IMR-90 (cell line): Measurements from ENCODE around the gene BAIAP2. TPM values are rescaled to one million over a fixed set of nuclear protein-coding genes. Genes with fewer than 3 reads are reported as not detected.

Experiments used
- ATAC-seq: fragments of 200-7000 bp; cut with Tn5 transposase; 2 replicates; pipeline ENCODE4 v1.9.1; 2020; ENCODE audit warnings: low read depth, mild to moderate bottlenecking, moderate library complexity
- BruUV-seq: library from RNA; stranded (reverse); fragments of 400-500 nt; replicated peaks from 2 replicates; lab custom pipeline; 2021; lab: Mats Ljungman, UMichigan
- CTCF ChIA-PET: fragments of 300-600 bp; formaldehyde crosslinking; extraction: SDS; loops from one replicate; lab custom pipeline; 2021; ENCODE audit warnings: antibody characterized with exemption; lab: Yijun Ruan, JAX
- POLR2A ChIA-PET: fragments of 300-600 bp; sonication (Branson Sonifier 250); formaldehyde crosslinking; loops from one replicate; lab custom pipeline; 2022; ENCODE audit warnings: antibody characterized with exemption; ENCODE audit not compliant: unreplicated experiment; lab: Charles Lee
- DNase-seq: peaks from one replicate; pipeline ENCODE4 v3.0.0; 2013
- H2AFZ ChIP-seq: replicated peaks from 2 replicates; pipeline ENCODE3; 2013; ENCODE audit warnings: low read length, mild to moderate bottlenecking; ENCODE audit not compliant: poor library complexity
- H2AK5ac ChIP-seq: 2 replicates; pipeline ENCODE4 v1.6.1; 2013; ENCODE audit warnings: low read depth, low read length, inconsistent platforms
- H2AK9ac ChIP-seq: replicated peaks from 2 replicates; pipeline ENCODE3; 2013; ENCODE audit warnings: mild to moderate bottlenecking, low read depth, low read length, moderate library complexity; ENCODE audit not compliant: poor library complexity
- H2BK120ac ChIP-seq: 2 replicates; pipeline ENCODE4 v1.6.1; 2013; ENCODE audit warnings: low read depth, low read length, inconsistent platforms
- H2BK15ac ChIP-seq: 3 replicates; pipeline ENCODE4 v1.6.1; 2013; ENCODE audit warnings: low read depth, low read length, inconsistent platforms
- H2BK20ac ChIP-seq: 2 replicates; pipeline ENCODE4 v1.6.1; 2013; ENCODE audit warnings: low read depth, mild to moderate bottlenecking, inconsistent platforms, low read length, moderate library complexity
- H2BK5ac ChIP-seq: 2 replicates; pipeline ENCODE4 v1.6.1; 2013; ENCODE audit warnings: mild to moderate bottlenecking, low read depth, low read length, inconsistent platforms; ENCODE audit not compliant: poor library complexity, severe bottlenecking
- H3K14ac ChIP-seq: replicated peaks from 2 replicates; pipeline ENCODE4 v1.6.1; 2013; ENCODE audit warnings: low read depth, low read length, inconsistent platforms
- H3K18ac ChIP-seq: 2 replicates; pipeline ENCODE4 v1.6.1; 2013; ENCODE audit warnings: low read depth, low read length, control low read depth
- H3K23ac ChIP-seq: 2 replicates; pipeline ENCODE4 v1.6.1; 2013; ENCODE audit warnings: low read depth, low read length, inconsistent platforms
- H3K27ac ChIP-seq: 2 replicates; pipeline ENCODE4 v1.5.1; 2013; ENCODE audit warnings: mild to moderate bottlenecking, control low read depth, low read length; ENCODE audit not compliant: insufficient read depth
- H3K27me3 ChIP-seq: 2 replicates; pipeline ENCODE4 v1.6.1; 2013; ENCODE audit warnings: low read length; ENCODE audit not compliant: control insufficient read depth, insufficient read depth
- H3K36me3 ChIP-seq: 2 replicates; pipeline ENCODE4 v1.6.1; 2013; ENCODE audit warnings: low read length, mixed read lengths; ENCODE audit not compliant: control insufficient read depth, insufficient read depth
- H3K4ac ChIP-seq: 2 replicates; pipeline ENCODE4 v1.6.1; 2013; ENCODE audit warnings: low read depth, low read length, inconsistent platforms
- H3K4me1 ChIP-seq: 2 replicates; pipeline ENCODE4 v1.6.1; 2013; ENCODE audit warnings: low read length, mixed read lengths; ENCODE audit not compliant: control insufficient read depth, insufficient read depth
- H3K4me2 ChIP-seq: 2 replicates; pipeline ENCODE4 v1.6.1; 2013; ENCODE audit warnings: low read depth, mild to moderate bottlenecking, control low read depth, low read length, moderate library complexity
- H3K4me3 ChIP-seq: 2 replicates; pipeline ENCODE4 v1.5.1; 2013; ENCODE audit warnings: low read depth, mild to moderate bottlenecking, control low read depth, low read length, moderate library complexity; ENCODE audit not compliant: insufficient read depth
- H3K56ac ChIP-seq: 2 replicates; pipeline ENCODE4 v1.6.1; 2013; ENCODE audit warnings: low read length, inconsistent platforms; ENCODE audit not compliant: insufficient read depth; ENCODE audit errors: extremely low read depth
- H3K79me1 ChIP-seq, 2 experiments: 2 replicates each; pipeline ENCODE4 v1.6.1; 2013; ENCODE audit warnings: low read length in 2 of 2, inconsistent platforms in 1 of 2, low read depth in 1 of 2
- H3K9ac ChIP-seq: 2 replicates; pipeline ENCODE4 v1.6.1; 2013; ENCODE audit warnings: low read depth, low read length, control low read depth
- H3K9me1 ChIP-seq: 2 replicates; pipeline ENCODE4 v1.6.1; 2013; ENCODE audit warnings: low read length, inconsistent platforms; ENCODE audit not compliant: insufficient read depth
- H3K9me3 ChIP-seq: 2 replicates; pipeline ENCODE4 v1.6.1; 2013; ENCODE audit warnings: low read length; ENCODE audit not compliant: control insufficient read depth, insufficient read depth
- H4K20me1 ChIP-seq: 2 replicates; pipeline ENCODE4 v1.6.1; 2013; ENCODE audit warnings: low read length, inconsistent platforms; ENCODE audit not compliant: insufficient read depth
- H4K5ac ChIP-seq: 2 replicates; pipeline ENCODE4 v1.6.1; 2013; ENCODE audit warnings: mild to moderate bottlenecking, low read depth, low read length, control low read depth
- H4K8ac ChIP-seq, 2 experiments: 2 replicates each; pipeline ENCODE4 v1.6.1; 2013; ENCODE audit warnings: low read depth in 2 of 2, low read length in 2 of 2, control low read depth in 1 of 2, inconsistent platforms in 1 of 2
- H4K91ac ChIP-seq: 2 replicates; pipeline ENCODE4 v1.6.1; 2013; ENCODE audit warnings: low read depth, low read length, inconsistent platforms; ENCODE audit not compliant: insufficient read depth
- CEBPB ChIP-seq: IDR thresholded peaks from 2 replicates; pipeline ENCODE4 v1.6.1; 2012; ENCODE audit warnings: low read depth, low read length, improper control_type of control experiment
- CTCF ChIP-seq: conservative IDR thresholded peaks from 2 replicates; pipeline ENCODE4 v1.5.1; 2012; ENCODE audit warnings: mild to moderate bottlenecking, low read depth, low read length, improper control_type of control experiment
- FOS ChIP-seq: fragments of 150-350 bp; IDR thresholded peaks from 2 replicates; pipeline ENCODE4 v1.6.1; 2016; ENCODE audit warnings: low read depth, low read length
- MAFK ChIP-seq: IDR thresholded peaks from 2 replicates; pipeline ENCODE4 v1.6.1; 2012; ENCODE audit warnings: low read depth, low read length, improper control_type of control experiment
- MAZ ChIP-seq: IDR thresholded peaks from 2 replicates; pipeline ENCODE4 v1.6.1; 2012; ENCODE audit warnings: low read depth, mild to moderate bottlenecking, low read length, improper control_type of control experiment, moderate library complexity, borderline replicate concordance
- MXI1 ChIP-seq: IDR thresholded peaks from 2 replicates; pipeline ENCODE4 v1.6.1; 2012; ENCODE audit warnings: low read depth, mild to moderate bottlenecking, low read length, moderate library complexity, borderline replicate concordance
- NFE2L2 ChIP-seq: fragments of 150-350 bp; IDR thresholded peaks from 2 replicates; pipeline ENCODE4 v1.6.1; 2016; ENCODE audit warnings: low read depth, mild to moderate bottlenecking, low read length
- POLR2A ChIP-seq: IDR thresholded peaks from 2 replicates; pipeline ENCODE4 v1.6.1; 2012; ENCODE audit warnings: mild to moderate bottlenecking, low read depth, low read length
- RAD21 ChIP-seq: IDR thresholded peaks from 2 replicates; pipeline ENCODE4 v1.6.1; 2012; ENCODE audit warnings: low read length, improper control_type of control experiment
- RCOR1 ChIP-seq: IDR thresholded peaks from 2 replicates; pipeline ENCODE4 v1.6.1; 2012; ENCODE audit warnings: mild to moderate bottlenecking, low read length, improper control_type of control experiment; ENCODE audit not compliant: insufficient replicate concordance
- RFX5 ChIP-seq: IDR thresholded peaks from 2 replicates; pipeline ENCODE4 v1.8.0; 2012; ENCODE audit warnings: low read depth, mild to moderate bottlenecking, low read length, moderate library complexity
- SMC3 ChIP-seq: fragments of 150-350 bp; IDR thresholded peaks from 2 replicates; pipeline ENCODE4 v1.6.1; 2016; ENCODE audit warnings: low read depth, mild to moderate bottlenecking, antibody characterized with exemption, low read length, moderate library complexity
- WGBS, 2 experiments: methylation state at CpG; one replicate each; pipeline versions ENCODE4 v1.1.5 to v1.1.7; 2013; ENCODE audit warnings: missing lambda C conversion rate in 2 of 2; ENCODE audit not compliant: insufficient read length in 1 of 2; ENCODE audit errors: extremely low coverage in 2 of 2; 5-methylcytosine and 5-hydroxymethylcytosine counted together
- dilution Hi-C: fragments of 300-500 bp; cut with HindIII; formaldehyde crosslinking; loops from one replicate; pipeline ENCODE4 v1.14.3; 2018; ENCODE audit warnings: low sequenced_read_pairs; ENCODE audit not compliant: unreplicated experiment
- in situ Hi-C: fragments of 300-500 bp; cut with MboI; formaldehyde crosslinking; loops from 3 replicates; pipeline ENCODE4 v1.14.3; 2019; ENCODE audit warnings: low sequenced_read_pairs, inconsistent platforms, mixed read lengths
- intact Hi-C: fragments of 100-400 bp; cut with micrococcal nuclease; formaldehyde crosslinking; loops from 2 replicates; pipeline ENCODE4 v1.10.0; 2022
- polyA plus RNA-seq, 3 experiments: library from polyadenylated mRNA; depleted of rRNA; stranded (reverse); fragments of >200 nt; gene quantifications; 2 replicates each; pipeline ENCODE4 v1.2.3, GENCODE V29; 2012; ENCODE audit warnings: low replicate concordance in 1 of 3
- total RNA-seq: library from RNA; depleted of rRNA; stranded (reverse); fragments of >200 nt; gene quantifications from 2 replicates; pipeline ENCODE4 v1.2.3, GENCODE V29; 2012
- TF ChIP-seq, protein P1 (sequence below): fragments of 150-350 bp; IDR thresholded peaks from 2 replicates; pipeline ENCODE4 v1.6.1; 2017; ENCODE audit warnings: mild to moderate bottlenecking, antibody characterized with exemption, low read length, low read depth
- TF ChIP-seq, protein P2 (sequence below): fragments of 150-350 bp; IDR thresholded peaks from 2 replicates; pipeline ENCODE4 v1.6.1; 2016; ENCODE audit warnings: low read depth, mild to moderate bottlenecking, low read length, moderate library complexity, borderline replicate concordance

Gene BAIAP2
- total and polyA plus RNA-seq, 2 of the 4 experiments (the other 2 are of a cell fraction), result 18.3 to 32.6 TPM

GRCh38 chr17:81123052-81124048 lies 88.4 kb downstream of the BAIAP2 start:
- Histone ChIP-seq H2AK9ac (no peak overlapping the region), H3K9me3 (no peaks in the 10 kb centered on the region), H3K27ac (no peak overlapping the region), H2BK20ac (no peak overlapping the region), H2BK15ac (no peak overlapping the region), H3K9ac (no peak overlapping the region), H4K20me1 (no peaks in the 10 kb centered on the region), H3K4ac (no peak overlapping the region), H3K36me3 (no peaks in the 10 kb centered on the region), H3K4me2 (no peak overlapping the region), H4K91ac (no peak overlapping the region), H3K56ac (no peak overlapping the region), H3K4me3 (no peak overlapping the region), H3K9me1 (no peaks in the 10 kb centered on the region), H3K14ac (no peak overlapping the region), H3K23ac (no peak overlapping the region), H2BK5ac (no peak overlapping the region), H4K8ac (no peak overlapping the region), H2AFZ (no peak overlapping the region), H2BK120ac (no peak overlapping the region), H3K27me3 (peaks cover 39% of the 10 kb centered on the region), H3K4me1 (peaks cover 3% of the 10 kb centered on the region), H3K79me1 (no peaks in the 10 kb centered on the region), H2AK5ac (no peak overlapping the region), H3K18ac (no peak overlapping the region), H4K5ac (no peak overlapping the region)
- no TSS peak for BruUV-seq
- in situ Hi-C loops, result no loop called here
- intact Hi-C loops, result no loop called here
- CTCF ChIA-PET, result no interaction called here
- no peak for ATAC-seq
- WGBS, 2 experiments, result 85% methylated on average over 21 of the region's 39 CpGs; no CpG with 5 or more reads in 1 of the 2 experiments
- no peak for DNase-seq
- dilution Hi-C loops, result no loop called here
- POLR2A ChIA-PET, result interaction anchor here (0.6 kb wide), 1 partner anchor 99 kb away, joined by 3 read pairs; the partner anchor contains the start of gene CEP131
- no peak for TF ChIP-seq MAFK
- TF ChIP-seq NFE2L2, result no peak
- TF ChIP-seq RCOR1, result no peak
- no peak for TF ChIP-seq MAZ
- TF ChIP-seq RAD21, result no peak
- no peak for TF ChIP-seq RFX5
- no peak for TF ChIP-seq MXI1
- TF ChIP-seq, protein P1, sequence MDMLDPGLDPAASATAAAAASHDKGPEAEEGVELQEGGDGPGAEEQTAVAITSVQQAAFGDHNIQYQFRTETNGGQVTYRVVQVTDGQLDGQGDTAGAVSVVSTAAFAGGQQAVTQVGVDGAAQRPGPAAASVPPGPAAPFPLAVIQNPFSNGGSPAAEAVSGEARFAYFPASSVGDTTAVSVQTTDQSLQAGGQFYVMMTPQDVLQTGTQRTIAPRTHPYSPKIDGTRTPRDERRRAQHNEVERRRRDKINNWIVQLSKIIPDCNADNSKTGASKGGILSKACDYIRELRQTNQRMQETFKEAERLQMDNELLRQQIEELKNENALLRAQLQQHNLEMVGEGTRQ, result no peak
- no peak for TF ChIP-seq SMC3
- no peak for TF ChIP-seq CTCF
- no peak for TF ChIP-seq POLR2A
- no peak for TF ChIP-seq CEBPB
- no peak for TF ChIP-seq FOS
- TF ChIP-seq, protein P2, sequence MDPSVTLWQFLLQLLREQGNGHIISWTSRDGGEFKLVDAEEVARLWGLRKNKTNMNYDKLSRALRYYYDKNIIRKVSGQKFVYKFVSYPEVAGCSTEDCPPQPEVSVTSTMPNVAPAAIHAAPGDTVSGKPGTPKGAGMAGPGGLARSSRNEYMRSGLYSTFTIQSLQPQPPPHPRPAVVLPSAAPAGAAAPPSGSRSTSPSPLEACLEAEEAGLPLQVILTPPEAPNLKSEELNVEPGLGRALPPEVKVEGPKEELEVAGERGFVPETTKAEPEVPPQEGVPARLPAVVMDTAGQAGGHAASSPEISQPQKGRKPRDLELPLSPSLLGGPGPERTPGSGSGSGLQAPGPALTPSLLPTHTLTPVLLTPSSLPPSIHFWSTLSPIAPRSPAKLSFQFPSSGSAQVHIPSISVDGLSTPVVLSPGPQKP, result no peak
